ENCODE results near the gene CETN3. TPM values are rescaled to one million over a fixed set of nuclear protein-coding genes. Genes with fewer than 3 reads are reported as not detected.
"Not testable (repeated sequence)": the region's sequence is repeated elsewhere in the genome, so short reads cannot be mapped to it uniquely, and the experiment has no call there.

CETN3 gene
- total RNA-seq, 1 donor from 2014 or later, result 27.8 TPM

DNA sequence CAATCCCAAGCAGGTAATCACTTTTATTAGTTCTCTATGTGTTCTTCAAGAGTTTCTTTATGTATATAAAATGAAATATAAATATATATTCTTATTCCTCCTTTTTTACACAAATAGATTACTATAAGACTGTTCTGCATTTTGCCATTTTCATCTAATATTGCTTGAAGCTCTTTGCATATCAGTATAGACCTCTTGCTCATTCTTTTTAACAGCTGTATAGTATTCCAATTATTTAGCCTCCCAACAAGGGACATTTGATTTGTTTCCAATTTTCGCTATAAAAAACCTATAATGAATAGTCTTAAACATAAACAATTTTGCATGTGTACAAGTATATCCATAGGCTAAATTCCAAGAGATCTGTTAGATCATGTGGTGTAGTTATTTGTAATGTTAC, 25.2 kb downstream of the CETN3 start:
- intact Hi-C loops (cut with micrococcal nuclease), result no loop called here
- H3K27me3 ChIP-seq (ENCODE audit: low read depth), result no peaks in the 10 kb centered on the region

DNA sequence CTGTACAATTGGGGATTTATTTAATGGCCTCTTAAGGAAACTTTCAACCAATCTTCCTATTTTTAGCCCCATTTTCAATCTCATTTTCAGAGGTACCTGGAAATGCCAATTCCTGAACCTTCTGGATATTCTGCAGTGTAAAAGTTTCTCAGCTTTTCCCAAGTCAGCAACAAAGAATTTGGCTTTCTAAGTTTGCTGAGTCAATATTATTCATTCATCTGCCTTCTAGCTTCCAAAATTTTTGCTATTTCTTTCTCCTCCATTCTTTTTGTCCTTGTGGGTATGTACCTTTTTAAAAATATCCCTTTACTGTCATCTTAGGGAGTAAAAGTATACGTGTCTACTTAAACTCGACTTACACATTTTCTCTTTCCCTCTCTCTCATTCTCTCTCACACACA, 25.7 kb downstream of the CETN3 start:
- H3K9me3 ChIP-seq (replicated peaks), result peaks cover 5% of the 10 kb centered on the region
- H3K36me3 ChIP-seq, result no peaks in the 10 kb centered on the region
- DNase-seq, result no peak
- TF ChIP-seq, protein P1, sequence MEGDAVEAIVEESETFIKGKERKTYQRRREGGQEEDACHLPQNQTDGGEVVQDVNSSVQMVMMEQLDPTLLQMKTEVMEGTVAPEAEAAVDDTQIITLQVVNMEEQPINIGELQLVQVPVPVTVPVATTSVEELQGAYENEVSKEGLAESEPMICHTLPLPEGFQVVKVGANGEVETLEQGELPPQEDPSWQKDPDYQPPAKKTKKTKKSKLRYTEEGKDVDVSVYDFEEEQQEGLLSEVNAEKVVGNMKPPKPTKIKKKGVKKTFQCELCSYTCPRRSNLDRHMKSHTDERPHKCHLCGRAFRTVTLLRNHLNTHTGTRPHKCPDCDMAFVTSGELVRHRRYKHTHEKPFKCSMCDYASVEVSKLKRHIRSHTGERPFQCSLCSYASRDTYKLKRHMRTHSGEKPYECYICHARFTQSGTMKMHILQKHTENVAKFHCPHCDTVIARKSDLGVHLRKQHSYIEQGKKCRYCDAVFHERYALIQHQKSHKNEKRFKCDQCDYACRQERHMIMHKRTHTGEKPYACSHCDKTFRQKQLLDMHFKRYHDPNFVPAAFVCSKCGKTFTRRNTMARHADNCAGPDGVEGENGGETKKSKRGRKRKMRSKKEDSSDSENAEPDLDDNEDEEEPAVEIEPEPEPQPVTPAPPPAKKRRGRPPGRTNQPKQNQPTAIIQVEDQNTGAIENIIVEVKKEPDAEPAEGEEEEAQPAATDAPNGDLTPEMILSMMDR (IDR thresholded peaks at IDR 0.05; ENCODE audit: borderline replicate concordance), result no peak
- H3K4me3 ChIP-seq, result no peak overlapping the region
- no peaks in the 10 kb centered on the region for H3K27me3 ChIP-seq (ENCODE audit: low read depth)
- H3K27ac ChIP-seq (replicated peaks), result no peak overlapping the region
- intact Hi-C loops (cut with micrococcal nuclease), result no loop called here
- no peaks in the 10 kb centered on the region for H3K4me1 ChIP-seq

More for the DNA sequence above, 25.2 kb downstream of the CETN3 start:
- no peaks in the 10 kb centered on the region for H3K4me1 ChIP-seq
- TF ChIP-seq, protein P1 (IDR thresholded peaks at IDR 0.05; ENCODE audit: borderline replicate concordance), result no peak
- no peak overlapping the region for H3K27ac ChIP-seq (replicated peaks)
- H3K9me3 ChIP-seq (replicated peaks), result peaks cover 5% of the 10 kb centered on the region
- H3K4me3 ChIP-seq, result no peak overlapping the region
- no peaks in the 10 kb centered on the region for H3K36me3 ChIP-seq
- no peak for DNase-seq

DNA sequence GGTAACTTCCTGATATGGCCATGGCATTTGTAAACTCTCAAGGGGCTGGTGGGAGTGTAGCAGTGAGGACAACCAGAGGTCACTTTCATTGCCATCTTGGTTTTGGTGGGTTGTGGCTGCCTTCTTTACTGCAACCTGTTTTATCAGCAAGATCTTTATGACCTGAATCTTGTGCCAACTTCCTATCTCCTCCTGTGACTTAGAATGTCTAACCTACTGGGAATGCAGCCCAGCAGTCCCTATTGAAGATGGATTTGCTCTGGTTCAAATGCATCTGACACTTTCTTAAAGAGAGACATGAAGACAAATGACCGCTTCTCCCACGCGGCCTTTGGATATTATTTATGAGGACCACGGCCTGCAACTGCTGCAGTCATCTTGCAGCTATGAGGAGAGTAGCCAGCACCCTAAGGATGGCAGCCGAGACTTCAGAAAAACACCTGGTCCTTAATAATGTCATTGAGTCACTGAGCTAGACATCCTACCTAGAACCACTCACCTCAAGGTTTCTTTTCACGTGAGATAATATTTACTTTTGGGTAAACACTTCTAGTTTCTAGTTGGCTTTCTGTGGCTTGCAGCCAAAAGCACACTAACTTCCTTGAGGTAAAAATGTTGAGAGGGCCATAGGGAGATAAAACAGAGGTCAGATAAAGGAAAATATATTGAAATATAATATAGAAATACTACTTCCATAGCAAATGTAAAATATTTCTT, 28.2 kb downstream of the CETN3 start:
- intact Hi-C loops (cut with micrococcal nuclease), result no loop called here
- H3K9me3 ChIP-seq (replicated peaks), result peaks cover 7% of the 10 kb centered on the region
- no peak for DNase-seq
- H3K36me3 ChIP-seq, result no peaks in the 10 kb centered on the region
- H3K4me1 ChIP-seq, result no peaks in the 10 kb centered on the region
- no peak overlapping the region for H3K4me3 ChIP-seq
- H3K27me3 ChIP-seq (ENCODE audit: low read depth), result peaks cover 2% of the 10 kb centered on the region
- H3K27ac ChIP-seq (replicated peaks), result no peak overlapping the region
- TF ChIP-seq, protein P1 (IDR thresholded peaks at IDR 0.05; ENCODE audit: borderline replicate concordance), result no peak

DNA sequence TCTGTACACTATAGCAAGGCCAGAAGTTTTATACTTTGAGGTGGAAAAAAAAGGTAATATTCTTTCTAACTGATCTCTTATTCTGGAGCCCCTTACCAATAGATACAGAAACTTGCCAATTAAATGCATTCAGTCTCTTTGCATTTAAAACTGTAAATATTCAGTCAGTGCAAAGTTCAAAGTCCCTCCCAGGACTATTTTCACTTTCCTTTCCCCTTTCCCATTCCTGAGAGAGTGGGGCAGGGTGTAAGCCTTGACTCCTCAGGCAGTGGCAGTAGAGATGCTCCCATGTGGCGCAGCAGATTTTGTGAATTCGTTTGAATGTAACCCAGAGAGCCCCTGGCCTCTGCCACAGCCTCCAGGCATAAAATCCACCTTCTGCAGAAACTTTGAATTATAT, 29.9 kb downstream of the CETN3 start:
- intact Hi-C loops (cut with micrococcal nuclease), result no loop called here
- Histone ChIP-seq H3K36me3 (no peaks in the 10 kb centered on the region), H3K27ac (replicated peaks) (no peak overlapping the region), H3K4me3 (no peak overlapping the region), H3K9me3 (replicated peaks) (peaks cover 15% of the 10 kb centered on the region), H3K4me1 (no peaks in the 10 kb centered on the region), H3K27me3 (ENCODE audit: low read depth) (peaks cover 2% of the 10 kb centered on the region)
- TF ChIP-seq, protein P1 (IDR thresholded peaks at IDR 0.05; ENCODE audit: borderline replicate concordance), result no peak
- no peak for DNase-seq

DNA sequence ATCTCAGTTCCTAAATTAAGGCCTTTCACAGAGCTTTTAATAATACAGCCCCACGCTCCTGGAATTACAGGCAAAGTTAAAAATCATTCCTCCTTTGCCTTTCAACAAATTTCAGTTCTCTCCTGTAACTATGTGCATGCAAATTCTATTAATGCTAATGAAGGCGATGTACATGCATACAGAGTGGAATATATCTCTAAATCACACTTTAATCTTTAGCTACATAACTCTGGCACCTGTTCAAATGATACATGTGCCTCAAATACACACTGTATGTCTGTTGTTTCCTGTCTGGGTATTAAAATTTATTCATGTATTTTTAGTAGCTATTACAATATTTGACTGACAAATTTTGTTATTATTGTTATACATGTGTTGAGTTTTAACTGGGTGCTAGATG, 30.8 kb downstream of the CETN3 start:
- no peak overlapping the region for H3K27ac ChIP-seq (replicated peaks)
- intact Hi-C loops (cut with micrococcal nuclease), result no loop called here
- no peak for DNase-seq
- H3K36me3 ChIP-seq, result no peaks in the 10 kb centered on the region
- H3K27me3 ChIP-seq (ENCODE audit: low read depth), result peaks cover 2% of the 10 kb centered on the region
- no peaks in the 10 kb centered on the region for H3K4me1 ChIP-seq
- TF ChIP-seq, protein P1 (IDR thresholded peaks at IDR 0.05; ENCODE audit: borderline replicate concordance), result no peak
- H3K4me3 ChIP-seq, result no peak overlapping the region
- H3K9me3 ChIP-seq (replicated peaks), result peaks cover 10% of the 10 kb centered on the region

DNA sequence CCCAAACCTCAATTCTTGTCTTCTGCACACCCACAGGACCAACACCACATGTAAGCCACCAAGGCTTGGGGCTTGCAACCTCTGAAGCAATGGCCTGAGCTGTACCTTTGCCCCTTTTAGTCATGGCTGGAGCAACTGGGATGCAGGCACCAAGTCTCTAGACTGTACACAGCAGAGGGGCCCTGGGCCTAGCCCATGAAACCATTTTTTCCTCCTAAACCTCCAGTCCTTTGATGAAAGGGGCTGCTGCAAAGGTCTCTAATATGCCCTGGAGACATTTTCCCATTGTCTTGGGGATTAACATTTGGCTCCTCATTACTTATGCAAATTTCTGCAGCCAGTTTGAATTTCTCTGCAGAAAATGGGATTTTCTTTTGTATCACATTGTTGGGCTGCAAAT, 38.3 kb downstream of the CETN3 start:
- H3K27ac ChIP-seq (replicated peaks); DNase-seq; H3K27me3 ChIP-seq (ENCODE audit: low read depth); intact Hi-C loops (cut with micrococcal nuclease); H3K4me3 ChIP-seq; H3K4me1 ChIP-seq; H3K36me3 ChIP-seq: not testable (repeated sequence)
- H3K9me3 ChIP-seq (replicated peaks), result peaks cover 18% of the 10 kb centered on the region

All from left ventricle myocardium inferior (tissue), 1 donor.